ENCODE data around the gene ANO1.

Gene ANO1

GRCh38 chr11:70146895-70147520 is 68.9 kb downstream of the ANO1 start:
- no peak overlapping the region for H3K4ac ChIP-seq (ENCODE audit: low read depth, low read length)
- no peak overlapping the region for H2AFZ ChIP-seq (ENCODE audit: insufficient read depth, low read length, poor library complexity)
- no peaks in the 10 kb centered on the region for H3K79me1 ChIP-seq (ENCODE audit: low read length)
- no peak overlapping the region for H4K12ac ChIP-seq (ENCODE audit: low read depth, low read length)
- no peak overlapping the region for H3K9ac ChIP-seq (ENCODE audit: low read length)
- H3K79me2 ChIP-seq (ENCODE audit: control insufficient read depth, insufficient read depth, low read length, poor library complexity): no peaks in the 10 kb centered on the region
- H3K4me1 ChIP-seq (ENCODE audit: control insufficient read depth in 1 of 2, insufficient read depth in 2 of 2, low read length in 2 of 2): no peaks in the 10 kb centered on the region
- no peak overlapping the region for H4K8ac ChIP-seq (ENCODE audit: low read depth, low read length)
- no peak overlapping the region for H3K23ac ChIP-seq (ENCODE audit: low read length)
- H3K18ac ChIP-seq (ENCODE audit: low read length): no peak overlapping the region
- H3K14ac ChIP-seq (ENCODE audit: low read length): no peak overlapping the region
- WGBS (ENCODE audit: extremely low coverage, insufficient coverage, insufficient read length): no CpG with 5 or more reads among the region's 14 CpGs
- H2AK5ac ChIP-seq (ENCODE audit: low read length): no peak overlapping the region
- H2BK5ac ChIP-seq (ENCODE audit: low read depth, low read length, poor library complexity): no peak overlapping the region
- no peaks in the 10 kb centered on the region for H3K27me3 ChIP-seq (ENCODE audit: insufficient read depth, low read length)
- no peak overlapping the region for H3K4me2 ChIP-seq (ENCODE audit: low read length)
- H4K91ac ChIP-seq (ENCODE audit: low read depth, low read length): no peak overlapping the region
- H3K4me3 ChIP-seq (ENCODE audit: low read depth, low read length): no peak overlapping the region
- no peaks in the 10 kb centered on the region for H3K36me3 ChIP-seq (ENCODE audit: control insufficient read depth in 1 of 2, insufficient read depth in 2 of 2, low read length in 2 of 2)
- H3K27ac ChIP-seq (ENCODE audit: low read depth, low read length): no peak overlapping the region
- no peak overlapping the region for H2BK120ac ChIP-seq (ENCODE audit: insufficient read depth, low read length, poor library complexity)
- no peak for DNase-seq
- no peak overlapping the region for H2BK12ac ChIP-seq (ENCODE audit: low read length)
- peaks cover 2% of the 10 kb centered on the region for H3K9me3 ChIP-seq (ENCODE audit: insufficient read depth, low read depth, low read length)

- Histone ChIP-seq H4K12ac (ENCODE audit: low read depth, low read length) (no peak overlapping the region), H3K4me2 (ENCODE audit: low read length) (no peak overlapping the region), H2BK120ac (ENCODE audit: insufficient read depth, low read length, poor library complexity) (no peak overlapping the region), H3K27me3 (ENCODE audit: insufficient read depth, low read length) (no peaks in the 10 kb centered on the region), H4K8ac (ENCODE audit: low read depth, low read length) (no peak overlapping the region), H2AK5ac (ENCODE audit: low read length) (no peak overlapping the region), H3K36me3 (ENCODE audit: control insufficient read depth in 1 of 2, insufficient read depth in 2 of 2, low read length in 2 of 2) (no peaks in the 10 kb centered on the region), H3K9me3 (ENCODE audit: insufficient read depth, low read depth, low read length) (peaks cover 2% of the 10 kb centered on the region), H2BK12ac (ENCODE audit: low read length) (no peak overlapping the region), H3K4ac (ENCODE audit: low read depth, low read length) (no peak overlapping the region), H3K23ac (ENCODE audit: low read length) (no peak overlapping the region), H3K79me2 (ENCODE audit: control insufficient read depth, insufficient read depth, low read length, poor library complexity) (no peaks in the 10 kb centered on the region), H2BK5ac (ENCODE audit: low read depth, low read length, poor library complexity) (no peak overlapping the region), H3K14ac (ENCODE audit: low read length) (no peak overlapping the region), H2AFZ (ENCODE audit: insufficient read depth, low read length, poor library complexity) (no peak overlapping the region), H3K9ac (ENCODE audit: low read length) (no peak overlapping the region), H3K4me3 (ENCODE audit: low read depth, low read length) (no peak overlapping the region), H3K4me1 (ENCODE audit: control insufficient read depth in 1 of 2, insufficient read depth in 2 of 2, low read length in 2 of 2) (no peaks in the 10 kb centered on the region), H3K27ac (ENCODE audit: low read depth, low read length) (no peak overlapping the region), H4K91ac (ENCODE audit: low read depth, low read length) (no peak overlapping the region), H3K18ac (ENCODE audit: low read length) (no peak overlapping the region), H3K79me1 (ENCODE audit: low read length) (no peaks in the 10 kb centered on the region)
- WGBS (ENCODE audit: extremely low coverage, insufficient coverage, insufficient read length): no CpG with 5 or more reads among the region's 13 CpGs
- DNase-seq: no peak
These were observed 69.6 kb downstream of the ANO1 start for GRCh38 chr11:70147668-70148067.

- Histone ChIP-seq H4K8ac (ENCODE audit: low read depth, low read length) (no peak overlapping the region), H2BK120ac (ENCODE audit: insufficient read depth, low read length, poor library complexity) (no peak overlapping the region), H3K4me1 (ENCODE audit: control insufficient read depth in 1 of 2, insufficient read depth in 2 of 2, low read length in 2 of 2) (no peaks in the 10 kb centered on the region), H3K23ac (ENCODE audit: low read length) (no peak overlapping the region), H3K79me1 (ENCODE audit: low read length) (no peaks in the 10 kb centered on the region), H3K18ac (ENCODE audit: low read length) (no peak overlapping the region), H2BK12ac (ENCODE audit: low read length) (no peak overlapping the region), H3K27ac (ENCODE audit: low read depth, low read length) (no peak overlapping the region), H2BK5ac (ENCODE audit: low read depth, low read length, poor library complexity) (no peak overlapping the region), H3K79me2 (ENCODE audit: control insufficient read depth, insufficient read depth, low read length, poor library complexity) (no peaks in the 10 kb centered on the region), H2AFZ (ENCODE audit: insufficient read depth, low read length, poor library complexity) (no peak overlapping the region), H2AK5ac (ENCODE audit: low read length) (no peak overlapping the region), H3K9ac (ENCODE audit: low read length) (no peak overlapping the region), H3K36me3 (ENCODE audit: control insufficient read depth in 1 of 2, insufficient read depth in 2 of 2, low read length in 2 of 2) (no peaks in the 10 kb centered on the region), H3K14ac (ENCODE audit: low read length) (no peak overlapping the region), H3K4ac (ENCODE audit: low read depth, low read length) (no peak overlapping the region), H3K4me2 (ENCODE audit: low read length) (no peak overlapping the region), H3K27me3 (ENCODE audit: insufficient read depth, low read length) (no peaks in the 10 kb centered on the region), H3K9me3 (ENCODE audit: insufficient read depth, low read depth, low read length) (peaks cover 2% of the 10 kb centered on the region), H3K4me3 (ENCODE audit: low read depth, low read length) (no peak overlapping the region), H4K12ac (ENCODE audit: low read depth, low read length) (no peak overlapping the region), H4K91ac (ENCODE audit: low read depth, low read length) (no peak overlapping the region)
- no peak for DNase-seq
- WGBS (ENCODE audit: extremely low coverage, insufficient coverage, insufficient read length): no CpG with 5 or more reads among the region's 9 CpGs
These were observed 73.6 kb downstream of the ANO1 start for GRCh38 chr11:70151671-70152070.

- no CpG with 5 or more reads among the region's 7 CpGs for WGBS (ENCODE audit: extremely low coverage, insufficient coverage, insufficient read length)
These were observed 75.1 kb downstream of the ANO1 start for GRCh38 chr11:70153133-70153727.

More at GRCh38 chr11:70153133-70153727, 75.1 kb downstream of the ANO1 start:
- no peak overlapping the region for H3K23ac ChIP-seq (ENCODE audit: low read length)
- no peak overlapping the region for H4K12ac ChIP-seq (ENCODE audit: low read depth, low read length)
- no peak overlapping the region for H3K4me3 ChIP-seq (ENCODE audit: low read depth, low read length)
- no peaks in the 10 kb centered on the region for H3K79me1 ChIP-seq (ENCODE audit: low read length)
- no peak overlapping the region for H3K18ac ChIP-seq (ENCODE audit: low read length)
- no peak overlapping the region for H2AK5ac ChIP-seq (ENCODE audit: low read length)
- H4K91ac ChIP-seq (ENCODE audit: low read depth, low read length): no peak overlapping the region
- H3K4me1 ChIP-seq (ENCODE audit: control insufficient read depth in 1 of 2, insufficient read depth in 2 of 2, low read length in 2 of 2): no peaks in the 10 kb centered on the region
- no peaks in the 10 kb centered on the region for H3K27me3 ChIP-seq (ENCODE audit: insufficient read depth, low read length)
- H2AFZ ChIP-seq (ENCODE audit: insufficient read depth, low read length, poor library complexity): no peak overlapping the region
- H3K9me3 ChIP-seq (ENCODE audit: insufficient read depth, low read depth, low read length): no peaks in the 10 kb centered on the region
- no peak overlapping the region for H2BK12ac ChIP-seq (ENCODE audit: low read length)
- no peak overlapping the region for H3K4ac ChIP-seq (ENCODE audit: low read depth, low read length)
- no peaks in the 10 kb centered on the region for H3K79me2 ChIP-seq (ENCODE audit: control insufficient read depth, insufficient read depth, low read length, poor library complexity)
- no peak overlapping the region for H3K4me2 ChIP-seq (ENCODE audit: low read length)
- no peaks in the 10 kb centered on the region for H3K36me3 ChIP-seq (ENCODE audit: control insufficient read depth in 1 of 2, insufficient read depth in 2 of 2, low read length in 2 of 2)
- H3K14ac ChIP-seq (ENCODE audit: low read length): no peak overlapping the region
- no peak for DNase-seq
- H4K8ac ChIP-seq (ENCODE audit: low read depth, low read length): no peak overlapping the region
- H2BK120ac ChIP-seq (ENCODE audit: insufficient read depth, low read length, poor library complexity): no peak overlapping the region
- no peak overlapping the region for H3K9ac ChIP-seq (ENCODE audit: low read length)
- H3K27ac ChIP-seq (ENCODE audit: low read depth, low read length): no peak overlapping the region
- no peak overlapping the region for H2BK5ac ChIP-seq (ENCODE audit: low read depth, low read length, poor library complexity)

All from trophoblast cell (in vitro differentiated cells and primary cell).